Naive B cell (primary cell): ENCODE measurements around the gene NABP1. TPM values are rescaled to one million over a fixed set of nuclear protein-coding genes. Genes with fewer than 3 reads are reported as not detected.
A peak's percentile ranks its signal among the peaks of the same experiment; 100 is the strongest.

ENCODE experiments used
- ATAC-seq, 2 donors: fragments of 150-1000 bp; cut with Tn5 transposase; 2 replicates each; pipeline ENCODE4 v1.10.0; 2021; ENCODE audit warnings: low read depth in 2 of 2, mild to moderate bottlenecking in 2 of 2, moderate library complexity in 2 of 2
- DNase-seq: peaks from one replicate; pipeline ENCODE4 v3.0.0; 2022
- H3K27ac Mint-ChIP-seq, 6 donors: one replicate each; pipeline ENCODE4 v1.8.0; 2020 to 2022; ENCODE audit warnings: mild to moderate bottlenecking in 6 of 6, mixed read lengths in 6 of 6, moderate library complexity in 5 of 6, inconsistent platforms in 2 of 6
- H3K27me3 Mint-ChIP-seq, 3 donors: one replicate each; pipeline ENCODE4 v1.8.0; 2021 to 2022; ENCODE audit warnings: mixed read lengths in 3 of 3, mild to moderate bottlenecking in 1 of 3
- H3K36me3 Mint-ChIP-seq, 2 donors: one replicate each; pipeline ENCODE4 v1.8.0; 2020 to 2022; ENCODE audit warnings: mixed read lengths in 2 of 2, inconsistent platforms in 1 of 2, mild to moderate bottlenecking in 1 of 2
- H3K4me1 Mint-ChIP-seq, 3 donors: one replicate each; pipeline ENCODE4 v1.8.0; 2020 to 2022; ENCODE audit warnings: mixed read lengths in 3 of 3, inconsistent platforms in 1 of 3, mild to moderate bottlenecking in 1 of 3, moderate library complexity in 1 of 3
- H3K4me3 Mint-ChIP-seq, 8 donors: one replicate each; pipeline ENCODE4 v1.8.0; 2020 to 2022; ENCODE audit warnings: mild to moderate bottlenecking in 8 of 8, mixed read lengths in 8 of 8, moderate library complexity in 8 of 8, inconsistent platforms in 2 of 8
- H3K9me3 Mint-ChIP-seq, 7 donors: one replicate each; pipeline ENCODE4 v1.8.0; 2020 to 2022; ENCODE audit warnings: mixed read lengths in 7 of 7, mild to moderate bottlenecking in 5 of 7, inconsistent platforms in 2 of 7, moderate library complexity in 1 of 7
- polyA plus RNA-seq, 6 donors: library from polyadenylated mRNA; unstranded; fragments of 300-500 nt; fragmentation: Illumina TruSeq; gene quantifications; one replicate each; pipeline ENCODE4 v1.2.3, GENCODE V29; 2021; ENCODE audit warnings: low read depth in 6 of 6

The NABP1 gene, protein sequence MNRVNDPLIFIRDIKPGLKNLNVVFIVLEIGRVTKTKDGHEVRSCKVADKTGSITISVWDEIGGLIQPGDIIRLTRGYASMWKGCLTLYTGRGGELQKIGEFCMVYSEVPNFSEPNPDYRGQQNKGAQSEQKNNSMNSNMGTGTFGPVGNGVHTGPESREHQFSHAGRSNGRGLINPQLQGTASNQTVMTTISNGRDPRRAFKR
- 1 to 10 TPM; 2.1 to 8.0 (median 4.8) TPM for polyA plus RNA-seq

DNA sequence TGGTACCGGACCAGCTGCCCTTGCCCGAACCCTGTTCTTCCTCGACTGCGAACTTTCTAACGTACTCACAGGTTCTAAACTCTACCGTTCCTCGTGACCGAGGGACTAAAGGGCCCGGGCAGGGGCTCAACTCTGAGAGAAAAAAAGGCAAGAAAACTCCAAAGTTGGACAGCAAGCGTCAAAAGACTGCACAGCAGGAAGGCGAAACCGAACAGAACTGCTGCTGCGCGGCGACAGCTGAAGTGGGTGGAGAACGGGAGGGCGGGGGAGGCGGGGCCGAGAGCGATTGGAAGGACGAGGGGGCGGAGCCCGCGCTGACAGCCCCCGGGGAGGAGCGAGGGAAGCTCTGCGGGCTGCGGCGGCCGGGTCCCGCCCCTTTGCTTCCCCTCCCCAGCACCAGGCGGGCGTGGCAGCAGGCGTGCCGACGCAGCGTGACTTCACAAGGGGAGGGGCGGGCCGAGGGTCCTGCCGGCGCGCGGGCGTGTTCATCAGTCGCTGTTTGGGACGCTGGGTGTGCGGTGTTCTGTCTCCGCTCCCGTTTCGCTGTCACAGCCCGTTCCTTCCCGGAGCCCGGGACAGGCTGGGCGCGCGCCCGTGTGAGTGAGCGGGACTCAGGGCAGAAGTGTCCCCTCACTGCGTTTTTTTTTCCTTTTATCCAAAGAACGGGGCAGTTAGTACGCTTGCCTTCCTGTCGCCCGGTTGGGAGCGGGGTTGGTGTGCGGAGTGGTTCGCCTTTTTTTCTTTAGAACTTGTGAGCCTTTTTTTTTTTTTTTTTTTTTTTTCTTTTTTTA lies at the start of gene NABP1:
Gene NABP1, plus strand, starts transcription at position 491 of the 791 bp plus-strand sequence. CDS start 479 bp downstream, outside the sequence.
- Mint-ChIP-seq H3K27ac (peak within 1 kb of the TSS; percentile 95 to 99 (median 98)), H3K36me3 (peaks cover 0 to 7% of the 10 kb centered on the region in 2 donors), H3K4me3 (peak within 1 kb of the TSS; percentile 95 to 99 (median 98)), H3K9me3 (no peaks in the 10 kb centered on the region), H3K4me1 (peaks cover 24 to 50% (median 38%) of the 10 kb centered on the region in 3 donors), H3K27me3 (no peaks in the 10 kb centered on the region)
- ATAC-seq (peak; percentile 80 to 82), DNase-seq (peak; percentile 97)

DNA sequence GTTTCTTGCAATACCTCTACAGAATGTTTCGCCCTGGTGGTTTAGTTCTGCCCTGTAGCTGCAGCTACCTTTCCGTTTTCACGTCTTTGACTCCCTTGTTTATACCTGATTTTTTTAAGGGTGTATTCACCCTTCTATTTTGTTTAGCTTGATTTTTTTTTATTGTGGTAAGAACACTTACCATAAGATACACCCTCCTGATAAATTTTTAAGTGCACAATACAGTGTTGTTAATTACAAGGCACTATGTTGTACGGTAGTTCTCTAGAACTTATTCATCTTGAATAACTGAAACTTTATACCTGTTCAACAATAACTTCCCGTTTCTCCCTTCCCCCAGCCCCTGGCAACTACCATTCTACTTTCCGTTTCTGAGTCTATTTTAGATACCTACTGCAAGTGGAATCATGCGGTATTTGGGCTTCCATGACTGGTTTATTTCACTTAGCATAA lies 48.9 kb upstream of the NABP1 start:
- Mint-ChIP-seq H3K4me1 (peaks cover 8 to 15% (median 10%) of the 10 kb centered on the region in 3 donors), H3K4me3 (peak overlapping the region in 7 of 8 donors; percentile 26 to 89 (median 69)), H3K36me3 (no peaks in the 10 kb centered on the region), H3K9me3 (peaks cover 0 to 2% (median 0%) of the 10 kb centered on the region in 7 donors), H3K27ac (peak overlapping the region in 4 of 6 donors; percentile 47 to 65 (median 58)), H3K27me3 (no peaks in the 10 kb centered on the region)
- peak; percentile 56 for DNase-seq
- ATAC-seq: peak; percentile 74 to 88

DNA sequence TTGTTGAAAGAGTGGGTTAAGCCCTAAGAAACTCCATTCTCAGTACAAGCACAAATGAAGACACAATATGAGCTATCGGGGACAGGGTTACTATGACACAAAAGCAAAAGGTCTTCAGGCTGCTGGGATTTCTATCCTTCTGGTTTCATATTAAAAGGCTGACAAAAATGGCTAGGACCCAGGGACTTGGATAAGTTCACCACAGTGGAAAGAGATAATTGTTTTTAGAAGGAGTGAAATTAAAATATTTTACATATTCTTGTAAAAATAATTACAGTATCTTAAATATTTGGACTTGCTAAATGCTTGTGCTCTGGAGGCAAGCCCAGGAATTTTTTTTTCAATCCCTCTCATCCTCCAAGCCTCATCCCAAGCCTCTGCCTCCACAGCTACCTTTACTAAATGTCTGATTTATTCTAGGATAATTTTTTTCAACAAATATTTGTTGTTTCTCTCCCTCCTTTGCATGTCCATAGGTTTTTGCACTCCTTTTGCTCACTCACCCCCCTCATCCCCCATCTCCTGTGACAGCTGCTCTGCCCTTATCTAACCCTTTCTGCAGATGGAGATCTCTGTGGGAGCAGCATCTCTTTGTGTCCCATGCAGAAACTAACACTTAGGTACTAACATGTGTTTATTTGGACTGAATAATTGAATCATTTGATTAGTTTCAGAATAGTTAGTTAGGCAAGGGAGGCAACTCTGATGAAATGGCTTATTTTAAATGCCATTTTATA lies 47.8 kb upstream of the NABP1 start:
- peak overlapping the region in 1 of 8 donors; percentile 24 for H3K4me3 Mint-ChIP-seq
- ATAC-seq (no peak), DNase-seq (no peak)
- H3K27ac Mint-ChIP-seq: no peak overlapping the region
- no peaks in the 10 kb centered on the region for H3K27me3 Mint-ChIP-seq
- H3K36me3 Mint-ChIP-seq: no peaks in the 10 kb centered on the region
- H3K9me3 Mint-ChIP-seq: peaks cover 0 to 2% (median 0%) of the 10 kb centered on the region in 7 donors
- H3K4me1 Mint-ChIP-seq: peaks cover 6 to 17% (median 8%) of the 10 kb centered on the region in 3 donors

DNA sequence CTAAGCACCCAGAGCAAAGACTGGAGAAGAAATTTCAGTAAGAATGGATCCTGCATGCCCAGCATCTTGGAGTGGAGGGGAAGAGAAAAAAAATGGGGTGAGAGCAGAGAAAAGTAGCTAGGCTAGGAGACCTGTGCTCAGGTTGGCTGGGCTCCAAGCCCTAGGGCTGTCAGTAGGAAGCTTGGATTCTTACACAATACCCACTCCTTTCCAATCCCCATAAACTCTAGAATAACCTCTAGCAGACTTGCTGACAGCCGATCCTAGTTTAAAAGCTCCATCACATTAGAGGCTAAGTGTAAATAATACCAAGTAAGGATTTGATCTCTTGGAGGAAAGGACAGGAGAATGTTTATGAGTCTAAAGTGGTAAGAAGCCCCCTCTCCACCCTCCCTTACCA lies 46.2 kb upstream of the NABP1 start:
- Mint-ChIP-seq H3K27me3 (no peaks in the 10 kb centered on the region), H3K36me3 (no peaks in the 10 kb centered on the region), H3K9me3 (no peaks in the 10 kb centered on the region), H3K4me3 (no peak overlapping the region), H3K27ac (no peak overlapping the region), H3K4me1 (peaks cover 10 to 22% (median 10%) of the 10 kb centered on the region in 3 donors)
- ATAC-seq (no peak), DNase-seq (no peak)

DNA sequence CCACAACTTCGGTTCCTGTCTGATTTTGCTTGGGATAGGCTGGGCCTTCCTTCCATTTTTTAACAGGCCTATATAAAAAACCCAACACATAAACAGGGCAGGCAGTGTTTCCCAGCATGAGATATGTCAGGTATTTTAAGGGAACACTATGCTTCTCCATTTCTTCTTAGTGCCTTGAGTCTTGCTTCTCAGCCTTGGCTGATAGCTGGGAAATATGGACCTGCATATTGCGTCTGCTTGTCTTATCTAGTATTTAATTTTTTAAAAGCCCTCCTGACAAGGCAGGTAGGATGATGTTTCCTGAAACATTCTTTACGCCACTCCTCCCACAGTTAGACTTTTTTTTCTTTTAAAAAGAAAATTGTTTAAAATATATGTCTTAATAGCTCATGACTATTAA lies 45.5 kb upstream of the NABP1 start:
- no peak for DNase-seq
- Mint-ChIP-seq H3K27ac (no peak overlapping the region), H3K4me3 (no peak overlapping the region), H3K36me3 (no peaks in the 10 kb centered on the region), H3K9me3 (no peaks in the 10 kb centered on the region), H3K4me1 (peaks cover 11 to 25% (median 13%) of the 10 kb centered on the region in 3 donors), H3K27me3 (no peaks in the 10 kb centered on the region)
- no peak for ATAC-seq

DNA sequence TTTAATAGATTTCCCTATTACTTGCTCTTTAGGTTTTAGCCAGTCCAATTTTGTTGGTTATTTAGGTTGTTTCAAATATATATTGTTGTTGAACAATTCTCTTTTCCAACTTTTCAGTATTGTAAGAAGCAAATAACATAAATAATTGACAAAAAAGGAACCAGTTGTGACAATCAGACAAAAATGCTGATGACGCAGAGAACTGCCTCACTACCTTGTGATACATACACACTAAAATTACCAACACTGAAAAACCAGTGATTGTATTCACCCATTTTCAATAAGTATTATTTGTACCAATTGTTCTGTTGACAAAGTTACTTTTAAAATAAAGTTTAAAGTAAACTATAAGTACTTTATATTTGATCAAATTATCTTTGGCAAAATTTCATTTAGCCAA lies 43.1 kb upstream of the NABP1 start:
- no peak for DNase-seq
- no peak for ATAC-seq
- H3K4me1 Mint-ChIP-seq: peaks cover 14 to 21% (median 19%) of the 10 kb centered on the region in 3 donors
- no peak overlapping the region for H3K27ac Mint-ChIP-seq
- H3K36me3 Mint-ChIP-seq: no peaks in the 10 kb centered on the region
- no peak overlapping the region for H3K4me3 Mint-ChIP-seq
- no peaks in the 10 kb centered on the region for H3K9me3 Mint-ChIP-seq
- no peaks in the 10 kb centered on the region for H3K27me3 Mint-ChIP-seq

DNA sequence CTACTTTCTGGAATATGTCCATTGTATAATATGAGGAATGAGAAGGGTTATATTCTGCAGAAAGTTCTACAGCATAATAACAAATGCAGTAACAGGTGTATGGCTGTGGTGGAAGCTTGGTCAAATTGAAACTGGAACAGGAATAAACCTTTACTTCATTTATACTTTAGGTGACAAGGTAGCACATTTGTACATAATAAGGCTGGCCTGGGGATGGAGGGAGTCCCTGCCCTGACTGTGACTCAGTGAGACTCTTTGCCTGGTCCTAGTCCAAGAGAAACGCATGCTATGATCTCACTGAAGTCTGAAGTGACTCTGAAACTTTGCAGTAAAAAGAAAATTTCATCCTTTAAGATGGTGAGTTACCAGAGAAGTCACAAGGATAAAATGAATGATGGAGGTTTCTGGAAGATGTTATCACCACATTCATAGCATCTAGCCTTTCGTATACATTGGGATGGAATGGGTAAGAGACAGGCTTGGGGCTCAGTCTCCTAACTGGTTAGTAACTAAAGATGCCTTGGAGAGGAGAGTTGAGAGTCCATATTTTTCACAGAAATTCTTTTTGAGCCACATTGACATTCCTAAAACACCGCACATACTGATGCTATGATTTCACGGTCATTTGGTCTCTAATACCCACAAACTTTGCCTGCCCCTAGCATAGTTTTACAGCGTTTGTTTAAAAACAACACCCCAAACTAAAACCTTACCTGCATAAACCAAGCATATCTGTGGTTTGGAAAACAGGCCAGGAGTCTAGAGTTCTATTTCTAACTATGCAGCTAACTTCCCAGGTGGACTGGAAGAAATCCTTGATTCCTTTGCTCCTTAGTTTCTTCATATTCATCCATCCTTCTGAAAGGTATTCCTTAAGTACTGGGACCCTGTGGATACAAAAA lies 42.4 kb upstream of the NABP1 start:
- Mint-ChIP-seq H3K27me3 (no peaks in the 10 kb centered on the region), H3K27ac (peak overlapping the region in 1 of 6 donors; percentile 22), H3K9me3 (no peaks in the 10 kb centered on the region), H3K4me1 (peaks cover 14 to 21% (median 19%) of the 10 kb centered on the region in 3 donors), H3K4me3 (no peak overlapping the region), H3K36me3 (no peaks in the 10 kb centered on the region)
- ATAC-seq (peak in 1 of 2 donors; percentile 30), DNase-seq (no peak)

DNA sequence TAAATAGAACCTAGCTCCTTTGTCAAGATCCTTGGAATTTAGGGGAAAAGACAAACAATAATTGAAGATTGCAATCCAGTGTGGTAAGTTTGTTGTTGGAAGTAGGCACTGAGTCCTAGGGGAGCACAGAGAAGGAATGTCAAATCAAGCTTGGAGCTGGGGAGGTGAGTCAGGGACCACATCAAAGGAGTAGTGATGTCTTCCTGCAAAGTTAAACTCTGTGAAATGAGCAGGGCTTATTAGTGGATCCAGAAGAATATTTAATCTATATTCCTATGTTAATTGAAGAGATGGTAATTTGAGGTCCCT lies 41.7 kb upstream of the NABP1 start:
- ATAC-seq (no peak), DNase-seq (no peak)
- no peaks in the 10 kb centered on the region for H3K27me3 Mint-ChIP-seq
- no peak overlapping the region for H3K27ac Mint-ChIP-seq
- no peak overlapping the region for H3K4me3 Mint-ChIP-seq
- peaks cover 14 to 21% (median 19%) of the 10 kb centered on the region in 3 donors for H3K4me1 Mint-ChIP-seq
- H3K36me3 Mint-ChIP-seq: no peaks in the 10 kb centered on the region
- H3K9me3 Mint-ChIP-seq: no peaks in the 10 kb centered on the region

DNA sequence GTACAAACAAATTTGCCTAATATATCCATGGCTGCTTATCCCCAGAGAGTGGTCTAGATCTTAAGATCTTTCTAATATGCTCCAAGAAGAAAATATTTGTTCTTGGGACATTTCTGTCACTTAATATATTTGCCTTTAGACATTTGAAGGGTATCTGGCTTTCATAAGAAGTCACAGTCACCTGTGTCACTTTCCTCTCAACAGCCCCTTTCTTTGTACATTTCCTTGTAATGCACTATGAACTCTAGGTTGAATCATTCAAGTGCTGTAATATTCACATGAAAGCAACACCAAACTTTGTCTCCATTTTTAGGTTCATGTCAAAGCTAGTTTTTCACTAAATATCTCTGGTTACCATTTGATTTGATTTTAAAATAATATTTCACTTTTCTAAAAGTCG lies 41.4 kb upstream of the NABP1 start:
- Mint-ChIP-seq H3K9me3 (no peaks in the 10 kb centered on the region), H3K27ac (no peak overlapping the region), H3K36me3 (no peaks in the 10 kb centered on the region), H3K4me1 (peaks cover 14 to 21% (median 19%) of the 10 kb centered on the region in 3 donors), H3K4me3 (no peak overlapping the region), H3K27me3 (no peaks in the 10 kb centered on the region)
- ATAC-seq: no peak
- DNase-seq: no peak

DNA sequence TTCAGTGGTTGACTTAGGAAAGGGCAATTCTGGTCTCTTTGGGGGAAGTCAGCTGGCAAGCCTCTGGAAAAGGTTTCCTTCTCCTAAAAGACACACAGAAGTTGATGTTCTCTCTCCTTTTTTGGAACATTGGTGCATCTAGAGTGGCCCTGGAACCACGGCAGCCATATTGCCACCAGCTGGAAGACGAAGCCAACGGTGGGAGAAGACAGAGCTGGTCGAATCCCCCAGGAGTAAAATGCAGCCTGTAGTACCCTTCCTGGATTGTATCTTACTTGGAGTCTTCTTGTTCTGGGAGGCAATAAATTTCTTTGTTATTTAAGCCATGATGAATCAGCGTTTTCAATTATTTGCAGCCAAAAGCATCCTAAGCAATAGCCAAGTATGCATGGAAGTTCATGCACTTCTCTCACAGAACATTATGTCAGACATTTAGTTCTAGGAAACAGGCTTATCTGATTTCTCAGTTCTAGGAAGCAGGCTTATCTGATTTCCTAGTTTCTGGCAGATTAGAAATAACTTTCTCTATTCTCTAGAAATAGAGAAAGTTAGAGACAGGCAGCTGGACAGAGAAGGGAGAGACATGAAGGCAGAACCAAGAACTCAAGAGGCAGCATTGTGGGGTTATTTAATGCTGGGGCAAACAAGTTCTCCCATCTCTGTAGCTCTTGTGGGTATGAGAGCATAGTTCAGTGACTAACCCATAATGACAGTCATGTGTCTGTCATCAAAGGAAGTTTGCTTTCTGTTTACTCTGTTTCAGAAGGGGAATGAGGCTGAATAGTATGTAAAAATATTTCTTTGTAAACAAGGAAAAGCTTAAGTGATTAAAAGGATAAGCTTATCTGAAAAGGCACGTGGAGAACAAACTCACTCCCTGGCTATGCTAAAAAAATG lies 40.5 kb upstream of the NABP1 start:
- H3K4me1 Mint-ChIP-seq: peaks cover 14 to 21% (median 19%) of the 10 kb centered on the region in 3 donors
- H3K9me3 Mint-ChIP-seq: no peaks in the 10 kb centered on the region
- ATAC-seq (peak; percentile 52 to 61), DNase-seq (no peak)
- H3K4me3 Mint-ChIP-seq: peak overlapping the region in 1 of 8 donors; percentile 42
- H3K27me3 Mint-ChIP-seq: no peaks in the 10 kb centered on the region
- H3K27ac Mint-ChIP-seq: peak overlapping the region in 1 of 6 donors; percentile 44
- H3K36me3 Mint-ChIP-seq: no peaks in the 10 kb centered on the region

DNA sequence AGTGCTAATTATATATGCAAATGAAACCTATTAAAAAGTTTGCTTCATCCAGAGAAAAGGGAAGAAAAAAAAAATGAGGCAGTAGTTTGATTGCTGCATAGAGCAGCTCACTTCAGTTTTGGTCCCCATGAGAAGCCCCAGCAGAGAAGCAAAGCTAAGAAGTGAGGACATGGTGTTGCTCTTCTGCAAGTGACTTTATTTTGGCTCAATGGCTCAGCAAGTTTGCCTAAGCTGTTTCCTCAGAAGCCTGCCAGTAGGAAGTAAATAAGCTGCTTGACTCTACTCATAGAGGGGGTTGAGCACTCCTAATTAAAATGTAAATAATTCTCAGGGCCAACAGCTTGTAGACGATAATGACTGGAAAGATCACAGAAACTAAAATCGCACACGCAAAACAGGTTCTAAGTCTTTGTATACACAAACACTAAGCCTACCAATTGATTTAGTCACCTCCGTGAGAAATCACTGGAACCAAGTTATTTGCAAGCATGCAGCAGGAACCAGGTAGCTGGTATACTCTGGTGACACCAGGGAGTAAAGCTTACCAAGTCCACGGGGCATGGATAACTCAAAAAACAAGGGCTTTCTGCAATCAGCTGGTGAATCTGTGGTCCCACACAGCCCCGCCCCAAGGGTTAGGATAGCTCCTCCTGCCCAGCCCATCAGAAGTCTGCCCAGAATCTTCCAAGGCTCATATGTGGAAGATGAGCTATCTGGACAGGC lies 39.7 kb upstream of the NABP1 start:
- Mint-ChIP-seq H3K9me3 (no peaks in the 10 kb centered on the region), H3K36me3 (no peaks in the 10 kb centered on the region), H3K4me3 (peak overlapping the region in 1 of 8 donors; percentile 42), H3K27ac (peak overlapping the region in 2 of 6 donors; percentile 44 to 84), H3K27me3 (no peaks in the 10 kb centered on the region), H3K4me1 (peaks cover 14 to 21% (median 19%) of the 10 kb centered on the region in 3 donors)
- DNase-seq (no peak), ATAC-seq (peak; percentile 30 to 37)
